NCI-H748 (cell line): ENCODE measurements around the gene HSPA12B.
A peak's percentile ranks its signal among the peaks of the same experiment; 100 is the strongest.

Experiments
- DNase-seq: peaks from one replicate; lab custom pipeline; 2025; ENCODE audit not compliant: unreplicated experiment; lab: John Stamatoyannopoulos, UW

Gene HSPA12B

GRCh38 chr20:3729378-3729777, 3.1 kb upstream of the HSPA12B start:
- DNase-seq, result no peak

- DNase-seq, result no peak
These were observed 2.5 kb upstream of the HSPA12B start for GRCh38 chr20:3729811-3730540.

- DNase-seq, result no peak
These were observed 1.4 kb upstream of the HSPA12B start for GRCh38 chr20:3730803-3731672.

GRCh38 chr20:3731944-3732326, 550 bp upstream of the HSPA12B start:
- DNase-seq, result no peak

- no peak for DNase-seq
These were observed 872 bp downstream of the HSPA12B start for GRCh38 chr20:3733119-3733995.

GRCh38 chr20:3734111-3734843, 1.8 kb downstream of the HSPA12B start:
- no peak for DNase-seq

- DNase-seq, result no peak
These were observed 3.3 kb downstream of the HSPA12B start for GRCh38 chr20:3735768-3736167.

GRCh38 chr20:3738111-3739053, 5.9 kb downstream of the HSPA12B start:
- DNase-seq, result no peak

- no peak for DNase-seq
These were observed 6.8 kb downstream of the HSPA12B start for GRCh38 chr20:3739054-3739925.

GRCh38 chr20:3739926-3740451, 7.5 kb downstream of the HSPA12B start:
- DNase-seq, result no peak

GRCh38 chr20:3740615-3741301, 8.3 kb downstream of the HSPA12B start:
- no peak for DNase-seq

GRCh38 chr20:3741836-3742458, 9.5 kb downstream of the HSPA12B start:
- no peak for DNase-seq

GRCh38 chr20:3743251-3743650, 10.8 kb downstream of the HSPA12B start:
- DNase-seq, result no peak

- DNase-seq, result no peak
These were observed 11.6 kb downstream of the HSPA12B start for GRCh38 chr20:3744037-3744436.

GRCh38 chr20:3744806-3745685, 12.6 kb downstream of the HSPA12B start:
- DNase-seq, result peak; percentile 87

- no peak for DNase-seq
These were observed 13.2 kb downstream of the HSPA12B start for GRCh38 chr20:3745686-3746173.
